Muscle layer of duodenum (tissue), 2 donors: Measurements from ENCODE around the gene DYSF.

ENCODE experiments used
- H3K27ac ChIP-seq: one replicate; pipeline ENCODE4 v1.7.0; 2013; ENCODE audit warnings: mild to moderate bottlenecking, low read length
- H3K27me3 ChIP-seq: one replicate; pipeline ENCODE4 v1.7.0; 2013; ENCODE audit warnings: low read depth, mild to moderate bottlenecking, control low read depth, low read length
- H3K36me3 ChIP-seq, 2 donors: one replicate each; pipeline ENCODE4 v1.7.0; 2013; ENCODE audit warnings: low read length in 2 of 2, control low read depth in 1 of 2, mild to moderate bottlenecking in 1 of 2; ENCODE audit not compliant: insufficient read depth in 2 of 2, control insufficient read depth in 1 of 2
- H3K4me1 ChIP-seq, 2 donors: one replicate each; pipeline ENCODE4 v1.7.0; 2013; ENCODE audit warnings: low read length in 2 of 2, mild to moderate bottlenecking in 2 of 2, control low read depth in 1 of 2, moderate library complexity in 1 of 2; ENCODE audit not compliant: insufficient read depth in 2 of 2, control insufficient read depth in 1 of 2
- H3K4me3 ChIP-seq, 2 donors: one replicate each; pipeline ENCODE4 v1.7.0; 2013; ENCODE audit warnings: low read length in 2 of 2, low read depth in 1 of 2, mild to moderate bottlenecking in 1 of 2
- H3K9me3 ChIP-seq, 2 donors: one replicate each; pipeline ENCODE4 v1.7.0; 2013; ENCODE audit warnings: low read length in 2 of 2, control low read depth in 1 of 2, mild to moderate bottlenecking in 1 of 2; ENCODE audit not compliant: control insufficient read depth in 1 of 2
- donor health status: healthy.

DYSF gene

GRCh38 chr2:71724793-71725192 lies 271.4 kb downstream of the DYSF start:
- Histone ChIP-seq H3K9me3 (peaks cover 0 to 11% of the 10 kb centered on the region in 2 donors), H3K4me3 (no peak overlapping the region), H3K36me3 (no peaks in the 10 kb centered on the region), H3K4me1 (peaks cover 9 to 16% of the 10 kb centered on the region in 2 donors), H3K27ac (no peak overlapping the region), H3K27me3 (no peaks in the 10 kb centered on the region)

DNA sequence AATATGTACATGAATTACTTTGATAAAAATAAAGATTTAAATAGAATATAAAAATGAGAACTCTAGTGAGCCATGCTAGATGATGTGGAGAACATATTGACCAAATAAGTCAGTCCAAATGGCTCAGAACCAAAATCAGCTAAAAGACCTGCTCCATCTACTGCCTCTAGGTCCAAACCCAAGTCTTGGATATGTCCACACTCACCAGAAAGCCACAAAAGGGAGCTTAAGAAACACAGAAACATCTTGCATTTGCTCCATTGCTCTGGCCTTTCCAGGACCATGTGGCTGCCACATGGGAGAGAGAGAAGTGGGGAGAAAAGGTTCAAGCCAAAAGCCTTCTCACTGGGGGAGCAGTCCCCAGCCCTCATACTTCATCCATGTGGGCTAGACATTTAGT lies 272.5 kb downstream of the DYSF start:
- no peak overlapping the region for H3K27ac ChIP-seq
- no peaks in the 10 kb centered on the region for H3K36me3 ChIP-seq
- peaks cover 0 to 11% of the 10 kb centered on the region in 2 donors for H3K9me3 ChIP-seq
- peaks cover 3 to 6% of the 10 kb centered on the region in 2 donors for H3K4me1 ChIP-seq
- H3K4me3 ChIP-seq = no peak overlapping the region
- H3K27me3 ChIP-seq = no peaks in the 10 kb centered on the region

- H3K9me3 ChIP-seq = peaks cover 0 to 11% of the 10 kb centered on the region in 2 donors
- H3K4me1 ChIP-seq = no peaks in the 10 kb centered on the region
- H3K27me3 ChIP-seq = no peaks in the 10 kb centered on the region
- H3K27ac ChIP-seq = no peak overlapping the region
- H3K36me3 ChIP-seq = no peaks in the 10 kb centered on the region
- no peak overlapping the region for H3K4me3 ChIP-seq
Observed at GRCh38 chr2:71727562-71727961, 274.2 kb downstream of the DYSF start.

- Histone ChIP-seq H3K36me3 (no peaks in the 10 kb centered on the region), H3K27ac (no peak overlapping the region), H3K4me1 (no peaks in the 10 kb centered on the region), H3K27me3 (no peaks in the 10 kb centered on the region), H3K9me3 (peaks cover 0 to 11% of the 10 kb centered on the region in 2 donors), H3K4me3 (no peak overlapping the region)
Observed at GRCh38 chr2:71728036-71728435, 274.7 kb downstream of the DYSF start.

DNA sequence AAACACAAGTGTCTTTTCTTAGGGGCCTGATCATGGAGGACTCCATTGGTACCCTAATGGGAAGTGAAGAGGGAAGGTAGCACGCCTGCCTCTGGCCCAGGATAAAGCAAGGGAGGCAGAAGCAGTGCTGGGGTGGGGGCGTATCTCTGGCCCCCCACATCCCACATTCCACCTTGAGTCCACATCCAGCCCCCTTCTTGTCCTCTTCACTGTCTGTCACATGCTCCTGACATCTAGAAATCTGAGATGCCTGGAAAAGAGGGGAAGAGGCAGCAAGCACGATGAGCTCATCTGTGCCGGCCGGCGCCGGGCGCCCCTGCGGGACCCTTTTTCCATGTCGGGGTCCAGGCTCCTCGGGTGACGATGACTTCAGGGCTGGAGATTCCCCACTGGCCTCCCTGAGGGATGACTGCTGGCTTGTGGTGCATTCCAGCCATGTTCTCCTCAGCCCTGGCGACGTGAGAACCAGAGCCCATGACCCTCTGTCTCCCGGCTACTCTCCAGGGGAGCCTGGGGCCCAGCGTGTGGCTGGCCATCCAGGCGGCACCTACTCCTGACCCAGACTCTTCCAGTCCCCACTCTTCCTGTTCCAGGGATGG lies 277.5 kb downstream of the DYSF start:
- no peaks in the 10 kb centered on the region for H3K4me1 ChIP-seq
- H3K9me3 ChIP-seq = peaks cover 0 to 5% of the 10 kb centered on the region in 2 donors
- no peaks in the 10 kb centered on the region for H3K36me3 ChIP-seq
- H3K27ac ChIP-seq = no peak overlapping the region
- no peaks in the 10 kb centered on the region for H3K27me3 ChIP-seq
- no peak overlapping the region for H3K4me3 ChIP-seq

GRCh38 chr2:71734620-71735019 lies 281.3 kb downstream of the DYSF start:
- Histone ChIP-seq H3K36me3 (no peaks in the 10 kb centered on the region), H3K4me3 (no peak overlapping the region), H3K27me3 (no peaks in the 10 kb centered on the region), H3K9me3 (no peaks in the 10 kb centered on the region), H3K27ac (no peak overlapping the region), H3K4me1 (no peaks in the 10 kb centered on the region)

DNA sequence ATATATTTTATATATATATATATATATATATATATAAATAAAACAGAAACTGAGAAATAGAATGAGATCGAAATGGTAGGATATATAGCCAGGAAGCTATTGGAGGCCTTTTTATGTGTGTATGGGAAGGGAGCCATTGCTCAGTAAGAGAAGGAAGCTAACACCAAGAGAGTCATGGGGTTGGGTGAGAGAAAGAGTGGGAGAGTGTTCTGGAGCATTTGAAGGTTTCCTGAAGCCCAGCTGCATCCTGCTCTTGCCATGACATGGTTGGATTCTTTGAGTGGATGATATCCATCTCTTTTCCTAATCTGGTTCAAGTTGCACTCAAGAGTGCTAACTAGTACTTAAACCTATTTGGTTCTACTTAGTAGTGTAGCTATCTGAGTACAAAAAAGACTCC lies 282.3 kb downstream of the DYSF start:
- no peak overlapping the region for H3K27ac ChIP-seq
- no peak overlapping the region for H3K4me3 ChIP-seq
- H3K27me3 ChIP-seq = no peaks in the 10 kb centered on the region
- no peaks in the 10 kb centered on the region for H3K4me1 ChIP-seq
- no peaks in the 10 kb centered on the region for H3K36me3 ChIP-seq
- H3K9me3 ChIP-seq = no peaks in the 10 kb centered on the region
